T-helper 2 cell (primary cell): Measurements from ENCODE around the gene SPPL2A.

ENCODE experiments used
- DNase-seq, 5 experiments: peaks; one replicate each; pipeline versions ENCODE4 v3.0.0 to v3.0.0-alpha.2; 2012 to 2022

SPPL2A gene

DNA sequence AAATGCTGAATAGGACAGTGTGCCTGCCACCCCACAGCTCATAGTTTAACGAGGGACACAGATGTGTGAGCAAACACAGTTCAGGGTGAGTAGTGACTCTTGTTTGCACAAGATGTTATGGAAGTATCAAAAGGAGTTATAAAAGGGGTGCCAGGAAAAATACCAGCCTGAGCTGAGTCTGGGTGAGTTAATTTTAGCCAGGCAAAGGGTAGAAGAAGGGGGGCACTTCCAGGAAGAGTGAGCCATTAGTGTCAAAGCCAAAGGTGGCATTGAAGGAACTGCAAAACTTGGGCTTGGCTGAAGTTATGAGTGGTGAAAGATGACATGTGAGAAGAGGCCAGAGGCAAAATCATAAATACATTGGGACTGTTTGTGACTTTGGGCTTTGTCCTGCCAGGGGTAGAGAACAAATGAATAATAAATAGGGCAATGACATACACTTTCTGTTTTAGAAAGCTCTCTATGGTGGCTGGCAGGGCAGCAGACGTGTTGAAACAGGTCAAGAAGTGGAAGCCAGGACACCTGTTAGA, 1.9 kb upstream of the SPPL2A start:
- no peak for DNase-seq

- DNase-seq: peak in 1 of 5 experiments; percentile 67
These were observed 878 bp downstream of the SPPL2A start for GRCh38 chr15:50764461-50765194.

GRCh38 chr15:50758712-50759205, 6.7 kb downstream of the SPPL2A start:
- DNase-seq: no peak

- no peak for DNase-seq
These were observed 12.0 kb downstream of the SPPL2A start for GRCh38 chr15:50753463-50753862.

DNA sequence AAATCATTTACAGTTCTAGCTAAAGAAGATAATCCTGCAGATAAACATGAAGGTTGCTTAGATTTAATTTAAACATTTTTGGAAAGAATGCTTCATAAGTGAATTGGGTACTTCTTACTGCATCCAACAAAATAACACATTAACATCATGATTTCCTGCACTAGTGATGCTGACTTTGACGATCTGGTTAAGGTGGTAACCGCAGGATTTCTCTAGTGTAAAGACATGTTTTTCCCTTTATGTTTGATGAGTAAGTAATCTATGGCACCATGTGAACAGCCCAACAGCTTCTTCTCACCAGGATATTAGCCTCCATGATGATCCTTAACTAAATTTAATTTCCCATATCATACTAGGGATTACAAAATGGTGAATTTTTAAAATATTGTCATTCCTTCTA, 14.1 kb downstream of the SPPL2A start:
- peak in 1 of 5 experiments; percentile 42 for DNase-seq

DNA sequence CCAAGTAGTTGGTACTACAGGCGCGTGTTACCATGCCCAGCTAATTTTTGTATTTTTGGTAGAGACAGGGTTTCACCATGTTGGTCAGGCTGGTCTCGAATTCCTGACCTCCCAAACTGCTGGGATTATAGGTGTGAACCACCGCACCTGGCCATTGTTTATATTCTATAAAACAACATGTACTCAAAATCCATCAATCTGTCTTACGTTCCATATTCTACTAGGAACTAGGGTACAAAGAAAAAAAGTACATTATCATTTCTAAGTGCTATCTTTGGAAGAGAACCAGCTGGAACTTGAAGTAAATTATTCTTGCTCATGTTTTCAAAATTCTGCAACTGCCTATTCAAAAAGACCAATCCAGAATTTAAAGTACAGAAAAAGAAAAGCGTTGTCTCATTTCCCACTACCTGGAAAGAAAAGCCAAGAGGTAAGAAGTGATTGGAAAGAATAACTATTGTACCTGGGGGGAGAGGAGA, 15.2 kb downstream of the SPPL2A start:
- DNase-seq: no peak

GRCh38 chr15:50747523-50747922, 18.0 kb downstream of the SPPL2A start:
- no peak for DNase-seq

- DNase-seq: no peak
These were observed 20.9 kb downstream of the SPPL2A start for GRCh38 chr15:50744601-50745000.

GRCh38 chr15:50740955-50741354, 24.6 kb downstream of the SPPL2A start:
- DNase-seq: no peak

GRCh38 chr15:50736823-50737222, 28.7 kb downstream of the SPPL2A start:
- DNase-seq: no peak

DNA sequence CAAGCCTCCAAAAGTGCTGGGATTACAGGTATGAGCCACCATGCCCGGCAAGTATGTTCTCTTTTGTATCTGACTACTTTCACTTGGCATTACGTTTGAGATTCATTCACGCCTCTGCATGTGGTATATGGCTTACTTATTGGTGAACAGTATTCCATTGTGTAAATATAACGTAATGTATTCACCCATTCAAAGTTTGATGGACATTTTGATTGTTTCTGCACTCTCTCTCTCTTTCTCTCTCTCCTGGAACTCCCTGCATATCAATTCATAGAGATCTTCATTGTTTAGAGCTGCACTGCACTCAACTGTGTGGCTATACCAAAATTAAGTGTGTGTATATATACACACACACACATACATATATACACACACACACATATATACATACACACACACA, 30.4 kb downstream of the SPPL2A start:
- DNase-seq: no peak

DNA sequence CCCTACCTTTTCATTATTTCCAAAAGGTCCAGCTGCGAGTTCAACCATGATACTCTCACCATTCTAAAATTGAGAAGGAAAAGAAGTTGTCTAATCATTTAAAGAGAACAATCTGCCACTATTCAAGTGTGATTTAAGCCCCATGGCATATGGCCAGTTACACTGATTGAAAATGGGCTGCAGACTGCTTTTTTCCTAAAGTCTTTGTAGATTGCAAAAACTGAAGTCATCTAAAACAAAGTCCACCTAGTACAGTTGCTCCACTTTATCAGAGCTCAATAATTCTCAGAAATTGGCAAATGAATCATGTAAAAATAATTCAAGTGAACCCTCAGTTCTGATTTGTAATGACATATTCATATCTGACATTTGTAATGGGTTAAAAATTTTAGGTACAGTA, 39.2 kb downstream of the SPPL2A start:
- DNase-seq: no peak

DNA sequence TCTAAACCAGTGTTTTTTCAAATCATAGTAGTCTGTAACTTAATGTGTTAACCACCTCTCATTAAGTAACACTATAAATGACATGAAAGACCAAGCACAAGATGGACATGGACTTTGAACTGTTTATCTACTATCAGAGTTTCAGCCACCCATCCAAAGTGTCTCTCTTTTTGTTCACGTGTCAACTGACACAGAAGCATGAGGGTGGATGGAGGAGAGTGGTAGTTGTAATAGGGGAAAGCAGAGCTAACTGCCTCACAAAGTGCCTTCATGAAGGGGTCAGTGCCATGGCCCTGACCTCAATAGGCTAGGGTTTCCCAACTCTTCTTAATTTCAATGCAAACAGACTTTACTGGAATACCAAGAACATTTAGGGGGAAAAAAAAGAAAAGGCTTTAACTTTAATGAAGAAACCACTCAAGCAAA, 46.8 kb downstream of the SPPL2A start:
- no peak for DNase-seq

DNA sequence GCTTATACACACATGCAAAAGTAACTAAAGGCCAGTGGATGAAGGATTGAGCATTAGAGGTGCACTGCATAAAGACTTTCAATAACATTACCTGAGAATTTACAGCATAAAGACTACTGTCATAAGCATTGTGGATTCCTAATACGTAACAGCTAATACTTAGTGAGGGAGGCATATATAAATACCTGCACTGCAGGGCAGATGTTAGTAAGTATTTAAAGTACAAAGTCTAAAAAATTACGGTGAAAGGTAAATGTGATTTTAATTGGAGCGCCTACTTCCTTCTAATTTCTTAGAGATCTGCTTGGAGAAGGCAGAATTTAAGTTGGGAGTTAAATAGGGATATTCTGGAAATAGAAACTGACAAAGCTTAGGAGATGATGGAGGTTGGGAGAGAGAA, 53.5 kb downstream of the SPPL2A start:
- no peak for DNase-seq

- DNase-seq: no peak
These were observed 54.9 kb downstream of the SPPL2A start for GRCh38 chr15:50710585-50710984.

DNA sequence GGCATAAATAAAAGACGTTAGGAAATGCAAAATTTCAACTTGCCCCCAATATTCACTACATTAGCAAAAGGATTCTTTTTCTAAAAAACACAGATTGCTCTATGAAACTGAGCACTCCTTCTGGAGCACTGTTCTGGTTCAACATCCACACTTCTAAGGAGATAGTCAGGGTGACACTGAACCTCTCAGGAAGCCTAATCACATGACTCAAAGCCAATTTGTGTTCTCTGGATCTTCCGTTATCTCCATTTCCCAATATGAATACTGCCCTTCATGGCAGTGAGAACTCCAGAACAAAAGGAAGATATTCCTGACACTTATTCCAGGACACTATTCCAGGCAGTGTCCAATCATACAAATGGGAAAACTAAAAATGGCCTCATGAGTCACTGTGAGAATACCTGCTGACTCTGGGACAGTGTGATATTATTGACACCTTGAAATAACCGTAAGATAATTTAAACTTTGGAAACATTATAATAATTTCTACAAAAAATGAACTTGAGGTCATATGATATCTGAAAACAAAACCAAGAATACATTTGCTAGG, 57.6 kb downstream of the SPPL2A start:
- DNase-seq: no peak

GRCh38 chr15:50702762-50703334, 62.7 kb downstream of the SPPL2A start:
- DNase-seq: no peak

- DNase-seq: no peak
These were observed 67.4 kb downstream of the SPPL2A start for GRCh38 chr15:50698101-50698500.

DNA sequence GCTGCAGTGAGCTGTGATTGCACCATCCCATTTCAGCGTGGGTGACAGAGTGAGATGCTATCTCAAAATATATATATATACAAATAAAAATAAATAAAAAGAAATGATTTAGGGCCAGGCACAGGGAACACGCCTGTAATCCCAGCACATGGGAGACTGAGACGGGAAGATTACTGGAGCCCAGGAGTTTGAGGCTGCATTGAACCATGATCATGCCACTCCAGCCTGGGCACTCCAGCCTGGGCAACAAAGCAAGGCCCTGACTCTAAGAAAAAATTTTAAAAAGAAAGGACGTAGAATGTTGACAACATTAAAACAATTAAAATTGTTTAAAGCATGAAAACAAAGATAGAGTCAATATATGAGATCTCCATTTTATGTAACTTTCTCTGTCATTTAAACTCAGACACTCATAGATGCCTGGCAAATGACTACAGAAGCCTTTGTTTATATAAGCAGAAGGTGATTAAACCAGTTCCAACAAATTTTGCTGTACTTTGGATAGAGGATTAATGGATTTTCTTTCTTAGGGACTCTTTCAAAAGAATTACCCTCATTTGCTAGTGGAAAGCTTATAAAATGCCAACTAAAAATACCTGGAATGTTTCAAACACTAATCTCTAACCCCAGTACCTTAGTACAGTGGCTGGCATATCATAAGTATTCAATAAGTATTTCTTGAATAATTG, 68.3 kb downstream of the SPPL2A start:
- no peak for DNase-seq

- DNase-seq: peak in 1 of 5 experiments; percentile 39
These were observed 70.8 kb downstream of the SPPL2A start for GRCh38 chr15:50694634-50695165.

GRCh38 chr15:50687302-50687902, 78.1 kb downstream of the SPPL2A start:
- peak in 1 of 5 experiments; percentile 13 for DNase-seq
